Keratinocyte (primary cell): Measurements from ENCODE around the gene ZNF69. TPM values are rescaled to one million over a fixed set of nuclear protein-coding genes. Genes with fewer than 3 reads are reported as not detected.
"Not testable (repeated sequence)": the region's sequence is repeated elsewhere in the genome, so short reads cannot be mapped to it uniquely, and the experiment has no call there.

Source experiments
- DNase-seq: peaks from one replicate; pipeline ENCODE4 v3.0.0-alpha.2; 2011; ENCODE audit warnings: low read depth, missing footprints, low spot score
- FAIRE-seq: peaks from 2 replicates; lab custom pipeline; 2011; peaks lifted over from hg19 to GRCh38; lab: Jason Lieb, UNC
- H2AFZ ChIP-seq: 2 replicates; pipeline ENCODE4 v1.6.0; 2012; ENCODE audit warnings: low read length, control low read depth, inconsistent platforms; ENCODE audit not compliant: control insufficient read depth
- H3K27ac ChIP-seq: 2 replicates; pipeline ENCODE4 v1.5.1; 2011; ENCODE audit warnings: low read length; ENCODE audit not compliant: control insufficient read depth, insufficient read depth
- H3K27me3 ChIP-seq: 3 replicates; pipeline ENCODE4 v1.6.0; 2011; ENCODE audit warnings: low read length; ENCODE audit not compliant: control insufficient read depth, insufficient read depth; ENCODE audit errors: extremely low read depth
- H3K36me3 ChIP-seq, 2 experiments: 2 replicates in 1 of 2; 3 replicates in 1 of 2; pipeline ENCODE4 v1.5.1; 2011; ENCODE audit warnings: low read length in 2 of 2, mild to moderate bottlenecking in 1 of 2; ENCODE audit not compliant: control insufficient read depth in 2 of 2, insufficient read depth in 2 of 2; ENCODE audit errors: extremely low read depth in 1 of 2
- H3K4me1 ChIP-seq: 3 replicates; pipeline ENCODE4 v1.5.1; 2011; ENCODE audit warnings: low read length; ENCODE audit not compliant: control insufficient read depth, insufficient read depth; ENCODE audit errors: extremely low read depth
- H3K4me2 ChIP-seq: 3 replicates; pipeline ENCODE4 v1.6.0; 2011; ENCODE audit warnings: low read depth, low read length; ENCODE audit not compliant: control insufficient read depth, insufficient read depth; ENCODE audit errors: extremely low read depth
- H3K4me3 ChIP-seq, 3 experiments: fragments of 200-600 bp in 1 of 3; sonication (generic) in 1 of 3; 2 replicates in 2 of 3; 3 replicates in 1 of 3; pipeline ENCODE4 v1.5.1; 2011 to 2016; ENCODE audit warnings: low read length in 3 of 3, mild to moderate bottlenecking in 3 of 3, control low read depth in 2 of 3, inconsistent platforms in 1 of 3, low read depth in 1 of 3, mixed read lengths in 1 of 3, mixed run types in 1 of 3, moderate library complexity in 1 of 3; ENCODE audit not compliant: control insufficient read depth in 2 of 3, insufficient read depth in 2 of 3; ENCODE audit errors: extremely low read depth in 1 of 3
- H3K79me2 ChIP-seq: 2 replicates; pipeline ENCODE4 v1.6.0; 2012; ENCODE audit warnings: low read length; ENCODE audit not compliant: control insufficient read depth, insufficient read depth
- H3K9ac ChIP-seq: 3 replicates; pipeline ENCODE4 v1.6.0; 2011; ENCODE audit warnings: low read length; ENCODE audit not compliant: control insufficient read depth, insufficient read depth; ENCODE audit errors: extremely low read depth
- H3K9me1 ChIP-seq: 3 replicates; pipeline ENCODE4 v1.6.0; 2011; ENCODE audit warnings: low read length; ENCODE audit not compliant: control insufficient read depth, insufficient read depth; ENCODE audit errors: extremely low read depth
- H3K9me3 ChIP-seq: 2 replicates; pipeline ENCODE4 v1.5.1; 2012; ENCODE audit warnings: low read depth, low read length; ENCODE audit not compliant: control insufficient read depth
- H4K20me1 ChIP-seq: 3 replicates; pipeline ENCODE4 v1.6.0; 2011; ENCODE audit warnings: low read length; ENCODE audit not compliant: control insufficient read depth, insufficient read depth; ENCODE audit errors: extremely low read depth
- CTCF ChIP-seq, 3 experiments: IDR thresholded peaks in 1 of 3; conservative IDR thresholded peaks in 1 of 3; optimal IDR thresholded peaks in 1 of 3; 2 replicates in 2 of 3; 3 replicates in 1 of 3; pipeline versions ENCODE3 to v1.5.1; 2011; ENCODE audit warnings: low read length in 3 of 3, mild to moderate bottlenecking in 3 of 3, moderate library complexity in 2 of 3, control low read depth in 1 of 3, inconsistent platforms in 1 of 3; ENCODE audit not compliant: insufficient read depth in 2 of 3; ENCODE audit errors: extremely low read depth in 1 of 3
- EZH2 ChIP-seq: IDR thresholded peaks from one replicate; pipeline ENCODE4 v1.6.1; 2012; ENCODE audit warnings: inconsistent platforms, mild to moderate bottlenecking, low read length, moderate library complexity
- dilution Hi-C: fragments of 300-500 bp; cut with MboI; formaldehyde crosslinking; loops from one replicate; pipeline ENCODE4 v1.7.0; 2020; ENCODE audit warnings: low sequenced_read_pairs; ENCODE audit not compliant: extremely low pct_ligation_motif_present
- polyA plus RNA-seq, 5 experiments: library from polyadenylated mRNA; depleted of rRNA in 3 of 5; stranded (reverse) in 3 of 5; stranded (forward) in 1 of 5; unstranded in 1 of 5; fragments of >200 nt; gene quantifications; 1 replicate in 1 of 5; 2 replicates in 3 of 5; 3 replicates in 1 of 5; pipeline versions ENCODE4 v1.2.1 to v1.2.3, GENCODE V29; 2011 to 2012; ENCODE audit warnings: missing spikeins in 2 of 5, low read depth in 1 of 5, low replicate concordance in 1 of 5

Gene ZNF69
- polyA plus RNA-seq, 1 donor (not counting 4 experiments of a cell fraction or from before 2014, with no cell fraction given), result 0.56 TPM

- TF ChIP-seq CTCF (optimal IDR thresholded peaks at IDR 0.05 in 1 of 3, IDR thresholded peaks at IDR 0.05 in 1 of 3, conservative IDR thresholded peaks at IDR 0.05 in 1 of 3; ENCODE audit: extremely low read depth in 1 of 3, insufficient read depth in 2 of 3, low read length in 3 of 3) (no peak), EZH2 (no peak)
- no peak for FAIRE-seq
Measured at GRCh38 chr19:11873762-11874161, 13.8 kb upstream of the ZNF69 start.

GRCh38 chr19:11879687-11880266 lies 7.8 kb upstream of the ZNF69 start:
- not testable (repeated sequence) for FAIRE-seq, H3K27me3 ChIP-seq, DNase-seq, H3K4me1 ChIP-seq, H3K27ac ChIP-seq, H3K4me3 ChIP-seq, H4K20me1 ChIP-seq, H3K36me3 ChIP-seq, H3K9me3 ChIP-seq, H3K9me1 ChIP-seq, H3K79me2 ChIP-seq, H2AFZ ChIP-seq, H3K9ac ChIP-seq, H3K4me2 ChIP-seq
- peak in 1 of 3 experiments; percentile 5 for TF ChIP-seq CTCF (optimal IDR thresholded peaks at IDR 0.05 in 1 of 3, IDR thresholded peaks at IDR 0.05 in 1 of 3, conservative IDR thresholded peaks at IDR 0.05 in 1 of 3; ENCODE audit: extremely low read depth in 1 of 3, insufficient read depth in 2 of 3, low read length in 3 of 3)
- dilution Hi-C loops, result loop anchor here (5.0 kb wide), 1 partner anchor 32 kb away; the partner anchor contains the start of gene ZNF439

More at GRCh38 chr19:11873762-11874161, 13.8 kb upstream of the ZNF69 start:
- Histone ChIP-seq H3K9me1 (no peaks in the 10 kb centered on the region), H2AFZ (no peak overlapping the region), H3K4me2 (no peak overlapping the region), H3K4me1 (no peaks in the 10 kb centered on the region), H3K9ac (no peak overlapping the region), H3K9me3 (peaks cover 8% of the 10 kb centered on the region), H3K27ac (no peak overlapping the region), H3K79me2 (no peaks in the 10 kb centered on the region), H3K4me3 (no peak overlapping the region), H3K36me3 (no peaks in the 10 kb centered on the region), H4K20me1 (no peaks in the 10 kb centered on the region), H3K27me3 (no peaks in the 10 kb centered on the region)
- dilution Hi-C loops, result no loop called here
- DNase-seq, result no peak
